H9 (cell line): ENCODE measurements around the gene ZSWIM8. TPM values are rescaled to one million over a fixed set of nuclear protein-coding genes. Genes with fewer than 3 reads are reported as not detected.

ENCODE experiments used
- DNase-seq: peaks from one replicate; pipeline ENCODE4 v3.0.0-alpha.2; 2017
- H2AFZ ChIP-seq: one replicate; pipeline ENCODE4 v1.6.1; 2013; ENCODE audit warnings: mild to moderate bottlenecking, low read length, control low read depth, moderate library complexity
- H2AK5ac ChIP-seq: 2 replicates; pipeline ENCODE4 v1.6.1; 2013; ENCODE audit warnings: low read length, control low read depth, mixed read lengths; ENCODE audit not compliant: insufficient read length
- H2BK120ac ChIP-seq: one replicate; pipeline ENCODE4 v1.6.1; 2013; ENCODE audit warnings: low read depth, mild to moderate bottlenecking, low read length, control low read depth, inconsistent platforms; ENCODE audit not compliant: poor library complexity, severe bottlenecking
- H2BK12ac ChIP-seq: 2 replicates; pipeline ENCODE4 v1.6.1; 2013; ENCODE audit warnings: low read length, control low read depth, mixed read lengths, low read depth; ENCODE audit not compliant: insufficient read length
- H2BK15ac ChIP-seq: 2 replicates; pipeline ENCODE4 v1.6.1; 2013; ENCODE audit warnings: low read depth, low read length, control low read depth
- H2BK20ac ChIP-seq: one replicate; pipeline ENCODE4 v1.6.1; 2013; ENCODE audit warnings: low read depth, mild to moderate bottlenecking, low read length, control low read depth, inconsistent platforms; ENCODE audit not compliant: poor library complexity, severe bottlenecking
- H2BK5ac ChIP-seq: 2 replicates; pipeline ENCODE4 v1.6.1; 2013; ENCODE audit warnings: low read length, control low read depth, mixed read lengths; ENCODE audit not compliant: insufficient read length
- H3K14ac ChIP-seq: 2 replicates; pipeline ENCODE4 v1.6.1; 2013; ENCODE audit warnings: low read length, control low read depth; ENCODE audit not compliant: insufficient read depth
- H3K18ac ChIP-seq: 2 replicates; pipeline ENCODE4 v1.6.1; 2013; ENCODE audit warnings: low read depth, mild to moderate bottlenecking, mixed read lengths, low read length, control low read depth; ENCODE audit not compliant: insufficient read length
- H3K23ac ChIP-seq: 2 replicates; pipeline ENCODE4 v1.6.1; 2013; ENCODE audit warnings: low read length, control low read depth, mixed read lengths, low read depth; ENCODE audit not compliant: insufficient read length
- H3K23me2 ChIP-seq: 2 replicates; pipeline ENCODE4 v1.6.1; 2013; ENCODE audit warnings: low read depth, mild to moderate bottlenecking, mixed read lengths, low read length, control low read depth; ENCODE audit not compliant: insufficient read length, poor library complexity, severe bottlenecking
- H3K27ac ChIP-seq: 2 replicates; pipeline ENCODE4 v1.5.1; 2013; ENCODE audit warnings: low read length, control low read depth, mixed read lengths, low read depth; ENCODE audit not compliant: insufficient read length
- H3K27me3 ChIP-seq: 2 replicates; pipeline ENCODE4 v1.6.1; 2013; ENCODE audit warnings: low read length, control low read depth, inconsistent platforms; ENCODE audit not compliant: insufficient read depth
- H3K4ac ChIP-seq: 2 replicates; pipeline ENCODE4 v1.6.1; 2013; ENCODE audit warnings: low read depth, mild to moderate bottlenecking, control low read depth, inconsistent platforms, low read length, moderate library complexity
- H3K4me1 ChIP-seq: 2 replicates; pipeline ENCODE4 v1.6.1; 2013; ENCODE audit warnings: low read length, control low read depth, inconsistent platforms; ENCODE audit not compliant: insufficient read depth
- H3K4me2 ChIP-seq: 2 replicates; pipeline ENCODE4 v1.6.1; 2013; ENCODE audit warnings: low read length, control low read depth, mixed read lengths; ENCODE audit not compliant: insufficient read length, insufficient read depth
- H3K56ac ChIP-seq: 2 replicates; pipeline ENCODE4 v1.6.1; 2013; ENCODE audit warnings: low read depth, mild to moderate bottlenecking, mixed read lengths, low read length, control low read depth; ENCODE audit not compliant: insufficient read length
- H3K79me1 ChIP-seq: 2 replicates; pipeline ENCODE4 v1.6.1; 2013; ENCODE audit warnings: low read depth, mild to moderate bottlenecking, moderate library complexity, low read length, control low read depth, inconsistent platforms; ENCODE audit not compliant: insufficient read depth, poor library complexity, severe bottlenecking
- H3K79me2 ChIP-seq: 2 replicates; pipeline ENCODE4 v1.6.1; 2013; ENCODE audit warnings: low read length, control low read depth, inconsistent platforms; ENCODE audit not compliant: insufficient read depth
- H3K9ac ChIP-seq: 2 replicates; pipeline ENCODE4 v1.6.1; 2013; ENCODE audit warnings: low read length, control low read depth, mixed read lengths; ENCODE audit not compliant: insufficient read length; ENCODE audit errors: extremely low read depth
- H3K9me3 ChIP-seq: one replicate; pipeline ENCODE4 v1.6.1; 2013; ENCODE audit warnings: low read depth, low read length, inconsistent platforms; ENCODE audit not compliant: control insufficient read depth
- H3T11ph ChIP-seq: one replicate; pipeline ENCODE4 v1.6.1; 2013; ENCODE audit warnings: mild to moderate bottlenecking, low read length, control low read depth, inconsistent platforms
- H4K20me1 ChIP-seq: one replicate; pipeline ENCODE4 v1.6.1; 2013; ENCODE audit not compliant: control insufficient read depth, insufficient read length, insufficient read depth
- H4K5ac ChIP-seq: 2 replicates; pipeline ENCODE4 v1.6.1; 2013; ENCODE audit warnings: low read depth, mild to moderate bottlenecking, mixed read lengths, low read length, control low read depth; ENCODE audit not compliant: insufficient read length
- H4K8ac ChIP-seq: replicated peaks from 2 replicates; pipeline ENCODE4 v1.6.1; 2013; ENCODE audit warnings: low read length, control low read depth, mixed read lengths, low read depth; ENCODE audit not compliant: insufficient read length
- H4K91ac ChIP-seq: 2 replicates; pipeline ENCODE4 v1.6.1; 2013; ENCODE audit warnings: low read depth, mild to moderate bottlenecking, moderate library complexity, mixed read lengths, low read length, control low read depth; ENCODE audit not compliant: insufficient read length
- H3K27ac Mint-ChIP-seq, 3 experiments: 2 replicates in 2 of 3; 3 replicates in 1 of 3; pipeline ENCODE4 v1.8.0; 2020 to 2021; ENCODE audit warnings: mixed read lengths in 3 of 3, mild to moderate bottlenecking in 1 of 3, moderate library complexity in 1 of 3
- H3K27me3 Mint-ChIP-seq: 2 replicates; pipeline ENCODE4 v1.8.0; 2021; ENCODE audit warnings: low read depth, mild to moderate bottlenecking, moderate library complexity, mixed read lengths
- H3K36me3 Mint-ChIP-seq, 3 experiments: 2 replicates in 2 of 3; 3 replicates in 1 of 3; pipeline ENCODE4 v1.8.0; 2020 to 2021; ENCODE audit warnings: low read depth in 3 of 3, mixed read lengths in 3 of 3; ENCODE audit not compliant: insufficient read depth in 1 of 3
- H3K4me1 Mint-ChIP-seq, 2 experiments: 2 replicates each; pipeline ENCODE4 v1.8.0; 2020; ENCODE audit warnings: mixed read lengths in 2 of 2
- H3K4me3 Mint-ChIP-seq, 2 experiments: 2 replicates in 1 of 2; 3 replicates in 1 of 2; pipeline ENCODE4 v1.8.0; 2020 to 2021; ENCODE audit warnings: mild to moderate bottlenecking in 2 of 2, mixed read lengths in 2 of 2, moderate library complexity in 1 of 2
- H3K9me3 Mint-ChIP-seq, 2 experiments: 2 replicates in 1 of 2; 3 replicates in 1 of 2; pipeline ENCODE4 v1.8.0; 2020; ENCODE audit warnings: mild to moderate bottlenecking in 2 of 2, mixed read lengths in 2 of 2, moderate library complexity in 1 of 2
- WGBS: extraction: QIAGEN DNeasy Blood & Tissue Kit; methylation state at CpG from one replicate; pipeline ENCODE4 v1.1.7; 2013; ENCODE audit warnings: missing lambda C conversion rate, low lambda C conversion rate, mixed read lengths; ENCODE audit not compliant: insufficient read length; ENCODE audit errors: extremely low coverage; 5-methylcytosine and 5-hydroxymethylcytosine counted together
- total RNA-seq: library from RNA; stranded (reverse); gene quantifications from 2 replicates; pipeline ENCODE4 v1.2.1, GENCODE V29; 2021
- TF ChIP-seq, protein P1 (sequence below): fragments of 200-600 bp; sonication (generic); conservative IDR thresholded peaks from 3 replicates; pipeline ENCODE4 v1.8.0; 2021; ENCODE audit warnings: antibody characterized with exemption, mild to moderate bottlenecking

ZSWIM8 gene
- total RNA-seq, 1 experiment from 2014 or later, result 41.0 TPM

GRCh38 chr10:73765066-73765465 lies 20.3 kb upstream of the ZSWIM8 start:
- peaks cover 35 to 92% (median 73%) of the 10 kb centered on the region in 3 experiments for H3K36me3 Mint-ChIP-seq
- no peak overlapping the region for H3K4me3 Mint-ChIP-seq

More at GRCh38 chr10:73765066-73765465, 20.3 kb upstream of the ZSWIM8 start:
- no peak overlapping the region for H4K8ac ChIP-seq
- no peaks in the 10 kb centered on the region for H3K4me1 ChIP-seq
- Mint-ChIP-seq H3K27me3 (no peaks in the 10 kb centered on the region), H3K27ac (no peak overlapping the region), H3K9me3 (no peaks in the 10 kb centered on the region), H3K4me1 (peaks cover 0 to 4% of the 10 kb centered on the region in 2 experiments; a peak in 1 of 4 replicates)
- TF ChIP-seq, protein P1, sequence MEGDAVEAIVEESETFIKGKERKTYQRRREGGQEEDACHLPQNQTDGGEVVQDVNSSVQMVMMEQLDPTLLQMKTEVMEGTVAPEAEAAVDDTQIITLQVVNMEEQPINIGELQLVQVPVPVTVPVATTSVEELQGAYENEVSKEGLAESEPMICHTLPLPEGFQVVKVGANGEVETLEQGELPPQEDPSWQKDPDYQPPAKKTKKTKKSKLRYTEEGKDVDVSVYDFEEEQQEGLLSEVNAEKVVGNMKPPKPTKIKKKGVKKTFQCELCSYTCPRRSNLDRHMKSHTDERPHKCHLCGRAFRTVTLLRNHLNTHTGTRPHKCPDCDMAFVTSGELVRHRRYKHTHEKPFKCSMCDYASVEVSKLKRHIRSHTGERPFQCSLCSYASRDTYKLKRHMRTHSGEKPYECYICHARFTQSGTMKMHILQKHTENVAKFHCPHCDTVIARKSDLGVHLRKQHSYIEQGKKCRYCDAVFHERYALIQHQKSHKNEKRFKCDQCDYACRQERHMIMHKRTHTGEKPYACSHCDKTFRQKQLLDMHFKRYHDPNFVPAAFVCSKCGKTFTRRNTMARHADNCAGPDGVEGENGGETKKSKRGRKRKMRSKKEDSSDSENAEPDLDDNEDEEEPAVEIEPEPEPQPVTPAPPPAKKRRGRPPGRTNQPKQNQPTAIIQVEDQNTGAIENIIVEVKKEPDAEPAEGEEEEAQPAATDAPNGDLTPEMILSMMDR, result no peak
- no peak overlapping the region for H3K23ac ChIP-seq
- no peak overlapping the region for H3K56ac ChIP-seq
- no peak overlapping the region for H4K91ac ChIP-seq
- H3K9me3 ChIP-seq, result no peaks in the 10 kb centered on the region
- H3K4me2 ChIP-seq, result no peak overlapping the region
- no peak overlapping the region for H2BK12ac ChIP-seq
- no peaks in the 10 kb centered on the region for H4K20me1 ChIP-seq
- no CpG with 5 or more reads among the region's 6 CpGs for WGBS
- H2AFZ ChIP-seq, result no peak overlapping the region
- H3K27me3 ChIP-seq, result no peaks in the 10 kb centered on the region
- H3K23me2 ChIP-seq, result no peaks in the 10 kb centered on the region
- no peak overlapping the region for H3K9ac ChIP-seq
- no peak overlapping the region for H4K5ac ChIP-seq
- H2BK20ac ChIP-seq, result no peak overlapping the region
- no peak overlapping the region for H3K27ac ChIP-seq
- H3K18ac ChIP-seq, result no peak overlapping the region
- H3T11ph ChIP-seq, result no peak overlapping the region
- no peaks in the 10 kb centered on the region for H3K79me1 ChIP-seq
- no peaks in the 10 kb centered on the region for H3K79me2 ChIP-seq
- no peak overlapping the region for H3K14ac ChIP-seq
- DNase-seq, result no peak
- no peak overlapping the region for H2BK120ac ChIP-seq
- H2BK5ac ChIP-seq, result no peak overlapping the region
- no peak overlapping the region for H2AK5ac ChIP-seq
- H3K4ac ChIP-seq, result no peak overlapping the region
- no peak overlapping the region for H2BK15ac ChIP-seq
